Measurements from ENCODE around the gene GALNT10. TPM values are rescaled to one million over a fixed set of nuclear protein-coding genes. Genes with fewer than 3 reads are reported as not detected.

The GALNT10 gene
- total RNA-seq, 1 experiment from 2014 or later, result 22.9 TPM

DNA sequence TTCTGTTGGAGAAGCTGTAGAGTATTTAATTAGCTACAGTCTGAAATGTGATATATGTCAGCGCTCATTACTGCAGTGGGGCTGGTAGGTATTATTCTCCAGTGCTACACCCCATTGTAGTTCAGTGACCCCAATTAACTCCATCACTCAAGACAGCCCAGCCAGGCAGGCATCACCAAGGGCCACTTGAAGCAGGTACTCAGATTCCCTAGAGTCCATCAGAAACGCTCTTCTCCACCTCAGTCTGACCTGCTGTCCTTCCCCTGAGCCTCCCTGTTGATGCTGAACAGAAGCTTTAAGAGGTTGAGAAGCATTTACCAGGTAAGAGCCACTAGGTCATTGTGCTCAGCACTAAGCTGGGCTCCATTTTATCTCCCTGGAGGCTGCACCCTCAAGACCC, 71.8 kb downstream of the GALNT10 start:
- ATAC-seq (no peak), DNase-seq (ENCODE audit: low spot score) (no peak)
- ChIA-PET CTCF (no interaction called here), POLR2A (no interaction called here)
- Mint-ChIP-seq H3K9me3 (0 out of 2 replicates have a peak, but pooled peaks cover 3% of the 10 kb centered on the region), H3K27ac (no peak overlapping the region; the same call in 1 of the 2 replicates), H3K4me3 (no peak overlapping the region), H3K4me1 (peaks cover 51% of the 10 kb centered on the region), H3K27me3 (ENCODE audit: low read depth) (no peaks in the 10 kb centered on the region), H3K36me3 (no peaks in the 10 kb centered on the region)
- TF ChIP-seq, protein P1, sequence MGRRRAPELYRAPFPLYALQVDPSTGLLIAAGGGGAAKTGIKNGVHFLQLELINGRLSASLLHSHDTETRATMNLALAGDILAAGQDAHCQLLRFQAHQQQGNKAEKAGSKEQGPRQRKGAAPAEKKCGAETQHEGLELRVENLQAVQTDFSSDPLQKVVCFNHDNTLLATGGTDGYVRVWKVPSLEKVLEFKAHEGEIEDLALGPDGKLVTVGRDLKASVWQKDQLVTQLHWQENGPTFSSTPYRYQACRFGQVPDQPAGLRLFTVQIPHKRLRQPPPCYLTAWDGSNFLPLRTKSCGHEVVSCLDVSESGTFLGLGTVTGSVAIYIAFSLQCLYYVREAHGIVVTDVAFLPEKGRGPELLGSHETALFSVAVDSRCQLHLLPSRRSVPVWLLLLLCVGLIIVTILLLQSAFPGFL (CRISPR knock-in tag; IDR thresholded peaks at IDR 0.05; ENCODE audit: borderline replicate concordance), result no peak
- no peak for TF ChIP-seq CDX4 (CRISPR knock-in tag; IDR thresholded peaks at IDR 0.05; ENCODE audit: borderline replicate concordance)
- TF ChIP-seq, protein P2, sequence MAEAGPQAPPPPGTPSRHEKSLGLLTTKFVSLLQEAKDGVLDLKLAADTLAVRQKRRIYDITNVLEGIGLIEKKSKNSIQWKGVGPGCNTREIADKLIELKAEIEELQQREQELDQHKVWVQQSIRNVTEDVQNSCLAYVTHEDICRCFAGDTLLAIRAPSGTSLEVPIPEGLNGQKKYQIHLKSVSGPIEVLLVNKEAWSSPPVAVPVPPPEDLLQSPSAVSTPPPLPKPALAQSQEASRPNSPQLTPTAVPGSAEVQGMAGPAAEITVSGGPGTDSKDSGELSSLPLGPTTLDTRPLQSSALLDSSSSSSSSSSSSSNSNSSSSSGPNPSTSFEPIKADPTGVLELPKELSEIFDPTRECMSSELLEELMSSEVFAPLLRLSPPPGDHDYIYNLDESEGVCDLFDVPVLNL (CRISPR knock-in tag; IDR thresholded peaks at IDR 0.05; ENCODE audit: borderline replicate concordance, low read depth), result no peak
- TF ChIP-seq ETV6 (CRISPR knock-in tag; IDR thresholded peaks at IDR 0.05), result no peak
- TF ChIP-seq CREB1 (CRISPR knock-in tag; IDR thresholded peaks at IDR 0.05), result no peak
- no peak for TF ChIP-seq FOXJ3 (CRISPR knock-in tag; IDR thresholded peaks at IDR 0.05; ENCODE audit: borderline replicate concordance)
- TF ChIP-seq NR1H2 (CRISPR knock-in tag; IDR thresholded peaks at IDR 0.05), result no peak
- TF ChIP-seq ZNF263 (CRISPR knock-in tag; IDR thresholded peaks at IDR 0.05; ENCODE audit: low read depth), result no peak
- TF ChIP-seq, protein P3, sequence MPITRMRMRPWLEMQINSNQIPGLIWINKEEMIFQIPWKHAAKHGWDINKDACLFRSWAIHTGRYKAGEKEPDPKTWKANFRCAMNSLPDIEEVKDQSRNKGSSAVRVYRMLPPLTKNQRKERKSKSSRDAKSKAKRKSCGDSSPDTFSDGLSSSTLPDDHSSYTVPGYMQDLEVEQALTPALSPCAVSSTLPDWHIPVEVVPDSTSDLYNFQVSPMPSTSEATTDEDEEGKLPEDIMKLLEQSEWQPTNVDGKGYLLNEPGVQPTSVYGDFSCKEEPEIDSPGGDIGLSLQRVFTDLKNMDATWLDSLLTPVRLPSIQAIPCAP (CRISPR knock-in tag; IDR thresholded peaks at IDR 0.05), result no peak
- TF ChIP-seq AR (CRISPR knock-in tag; IDR thresholded peaks at IDR 0.05), result no peak
- TF ChIP-seq, protein P4, sequence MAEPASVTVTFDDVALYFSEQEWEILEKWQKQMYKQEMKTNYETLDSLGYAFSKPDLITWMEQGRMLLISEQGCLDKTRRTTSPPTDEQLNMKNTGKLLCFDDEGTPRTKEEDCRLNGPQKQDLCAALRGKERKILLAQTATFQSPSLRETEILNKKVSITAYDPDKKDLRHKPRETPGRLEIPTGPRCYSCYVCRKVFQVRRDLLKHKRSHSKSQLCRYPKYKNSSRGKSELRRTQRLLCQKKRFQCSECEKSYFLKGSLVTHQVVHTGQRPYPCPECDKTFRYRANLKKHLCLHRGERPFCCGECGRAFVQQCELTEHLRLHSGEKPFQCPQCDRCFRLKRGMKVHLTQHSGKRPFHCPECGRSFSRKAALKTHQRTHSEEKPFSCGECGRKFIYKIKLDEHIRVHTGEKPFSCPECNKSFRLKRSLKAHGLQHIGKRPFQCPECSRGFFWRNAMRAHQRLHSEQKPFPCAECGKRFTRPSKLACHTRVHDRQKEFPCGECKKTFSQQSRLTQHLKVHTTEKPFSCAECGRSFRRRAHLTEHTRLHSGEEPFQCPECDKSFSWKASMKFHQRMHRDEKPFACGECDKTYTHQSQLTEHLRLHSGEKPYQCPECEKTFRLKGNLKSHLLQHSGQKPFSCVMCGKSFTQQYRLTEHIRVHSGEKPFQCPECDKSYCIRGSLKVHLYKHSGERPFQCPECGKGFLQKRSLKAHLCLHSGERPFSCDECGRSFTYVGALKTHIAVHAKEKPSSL (CRISPR knock-in tag; conservative IDR thresholded peaks at IDR 0.05), result no peak
- TF ChIP-seq ZNF232 (CRISPR knock-in tag; IDR thresholded peaks at IDR 0.05), result no peak
- TF ChIP-seq NR2C2 (CRISPR knock-in tag; IDR thresholded peaks at IDR 0.05), result no peak
- no peak for TF ChIP-seq HMGA2 (CRISPR knock-in tag; IDR thresholded peaks at IDR 0.05)
- TF ChIP-seq GABPB1 (CRISPR knock-in tag; IDR thresholded peaks at IDR 0.05), result no peak
- no peak for TF ChIP-seq TEAD1 (CRISPR knock-in tag; IDR thresholded peaks at IDR 0.05)
- no peak for TF ChIP-seq AFF4 (CRISPR knock-in tag; IDR thresholded peaks at IDR 0.05; ENCODE audit: borderline replicate concordance)
- TF ChIP-seq ZNF512 (CRISPR knock-in tag; IDR thresholded peaks at IDR 0.05; ENCODE audit: borderline replicate concordance), result no peak
- no peak for TF ChIP-seq SP1 (CRISPR knock-in tag; conservative IDR thresholded peaks at IDR 0.05)

Data from WTC11 (cell line).